ENCODE measurements around the gene CBX7. TPM values are rescaled to one million over a fixed set of nuclear protein-coding genes. Genes with fewer than 3 reads are reported as not detected.

Gene CBX7
- total and polyA plus RNA-seq, 9 of the 15 experiments (the other 6 are each of a cell fraction or from before 2014, with no cell fraction given), result 0.04 to 5.2 (median 2.8) TPM

DNA sequence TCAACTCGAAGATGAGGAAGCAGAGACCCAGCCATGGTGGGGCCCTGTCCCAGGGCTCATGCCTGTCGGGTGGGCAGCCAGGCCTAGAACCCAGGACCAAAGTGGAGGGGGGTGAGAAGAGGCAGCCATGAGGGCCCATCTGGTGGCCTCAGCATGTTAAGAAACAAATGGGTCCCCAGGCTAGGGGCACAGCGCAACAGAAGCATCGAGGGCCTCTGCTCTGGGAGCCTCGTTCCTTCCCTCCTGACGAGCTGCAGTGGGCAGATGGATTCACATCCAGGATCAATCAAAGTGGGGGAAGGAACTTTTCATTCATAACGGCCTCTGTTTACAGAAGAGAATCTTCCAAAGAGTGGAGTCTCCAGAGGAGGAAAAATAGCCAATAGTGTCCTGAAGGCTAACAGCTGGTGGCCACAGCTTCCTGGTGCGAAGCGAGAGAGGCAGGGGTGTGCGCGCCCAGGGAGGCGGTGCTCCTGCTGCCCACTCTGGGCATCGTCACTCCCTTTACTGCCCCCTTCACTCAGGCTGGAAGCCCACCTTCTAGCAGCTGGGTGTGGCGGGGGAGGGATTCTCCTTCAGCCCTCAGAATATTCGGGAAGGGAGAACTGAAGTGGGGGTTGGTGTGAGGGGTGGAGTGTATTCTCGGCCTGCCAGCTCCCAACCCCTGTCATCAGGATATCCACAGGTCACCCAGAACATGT lies 4.3 kb downstream of the CBX7 start (continued):
- TF ChIP-seq, protein P1, sequence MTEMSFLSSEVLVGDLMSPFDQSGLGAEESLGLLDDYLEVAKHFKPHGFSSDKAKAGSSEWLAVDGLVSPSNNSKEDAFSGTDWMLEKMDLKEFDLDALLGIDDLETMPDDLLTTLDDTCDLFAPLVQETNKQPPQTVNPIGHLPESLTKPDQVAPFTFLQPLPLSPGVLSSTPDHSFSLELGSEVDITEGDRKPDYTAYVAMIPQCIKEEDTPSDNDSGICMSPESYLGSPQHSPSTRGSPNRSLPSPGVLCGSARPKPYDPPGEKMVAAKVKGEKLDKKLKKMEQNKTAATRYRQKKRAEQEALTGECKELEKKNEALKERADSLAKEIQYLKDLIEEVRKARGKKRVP (CRISPR knock-in tag; IDR thresholded peaks at IDR 0.05), result no peak
- TF ChIP-seq ETS2 (tag; IDR thresholded peaks at IDR 0.05; ENCODE audit: borderline replicate concordance, poor library complexity, severe bottlenecking), result no peak
- no peak for TF ChIP-seq ZNF232 (CRISPR knock-in tag; IDR thresholded peaks at IDR 0.05)
- no peak for TF ChIP-seq RNF2 (IDR thresholded peaks at IDR 0.05)
- no peak for TF ChIP-seq SMAD4 (CRISPR knock-in tag; conservative IDR thresholded peaks at IDR 0.05)
- TF ChIP-seq TFAM (CRISPR knock-in tag; conservative IDR thresholded peaks at IDR 0.05), result no peak
- no peak for TF ChIP-seq TAF7 (tag; IDR thresholded peaks at IDR 0.05)
- TF ChIP-seq, protein P2, sequence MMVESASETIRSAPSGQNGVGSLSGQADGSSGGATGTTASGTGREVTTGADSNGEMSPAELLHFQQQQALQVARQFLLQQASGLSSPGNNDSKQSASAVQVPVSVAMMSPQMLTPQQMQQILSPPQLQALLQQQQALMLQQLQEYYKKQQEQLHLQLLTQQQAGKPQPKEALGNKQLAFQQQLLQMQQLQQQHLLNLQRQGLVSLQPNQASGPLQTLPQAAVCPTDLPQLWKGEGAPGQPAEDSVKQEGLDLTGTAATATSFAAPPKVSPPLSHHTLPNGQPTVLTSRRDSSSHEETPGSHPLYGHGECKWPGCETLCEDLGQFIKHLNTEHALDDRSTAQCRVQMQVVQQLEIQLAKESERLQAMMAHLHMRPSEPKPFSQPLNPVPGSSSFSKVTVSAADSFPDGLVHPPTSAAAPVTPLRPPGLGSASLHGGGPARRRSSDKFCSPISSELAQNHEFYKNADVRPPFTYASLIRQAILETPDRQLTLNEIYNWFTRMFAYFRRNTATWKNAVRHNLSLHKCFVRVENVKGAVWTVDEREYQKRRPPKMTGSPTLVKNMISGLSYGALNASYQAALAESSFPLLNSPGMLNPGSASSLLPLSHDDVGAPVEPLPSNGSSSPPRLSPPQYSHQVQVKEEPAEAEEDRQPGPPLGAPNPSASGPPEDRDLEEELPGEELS (CRISPR knock-in tag; IDR thresholded peaks at IDR 0.05; ENCODE audit: borderline replicate concordance), result no peak
- no peak for TF ChIP-seq ESRRA (IDR thresholded peaks at IDR 0.05; ENCODE audit: borderline replicate concordance, low read depth)
- no peak for TF ChIP-seq MECOM (CRISPR knock-in tag; IDR thresholded peaks at IDR 0.05)
- TF ChIP-seq HMG20B (CRISPR knock-in tag; IDR thresholded peaks at IDR 0.05), result no peak
- no peak for TF ChIP-seq TAF1 (IDR thresholded peaks at IDR 0.05; ENCODE audit: control insufficient read depth, extremely low read depth, insufficient read depth, low read length, severe bottlenecking)
- TF ChIP-seq KLF16 (IDR thresholded peaks at IDR 0.05), result no peak

Measured in K562 (cell line).